CD4-positive, alpha-beta T cell treated with Interleukin-10 for 1 hour (primary cell): ENCODE measurements around the gene DOCK4.
"Not testable (repeated sequence)": the region's sequence is repeated elsewhere in the genome, so short reads cannot be mapped to it uniquely, and the experiment has no call there.

Experiments
- DNase-seq: peaks from one replicate; pipeline ENCODE4 v3.0.0-alpha.2; 2020

DOCK4 gene

GRCh38 chr7:112132051-112132694, 74.0 kb downstream of the DOCK4 start:
- DNase-seq: no peak

- DNase-seq: no peak
Observed at GRCh38 chr7:112130729-112131410, 75.3 kb downstream of the DOCK4 start.

- DNase-seq: no peak
Observed at GRCh38 chr7:112129655-112130323, 76.4 kb downstream of the DOCK4 start.

- DNase-seq: not testable (repeated sequence)
Observed at GRCh38 chr7:112128461-112129425, 77.5 kb downstream of the DOCK4 start.

- not testable (repeated sequence) for DNase-seq
Observed at GRCh38 chr7:112128041-112128440, 78.2 kb downstream of the DOCK4 start.

- DNase-seq: no peak
Observed at GRCh38 chr7:112125250-112125649, 80.9 kb downstream of the DOCK4 start.

GRCh38 chr7:112124061-112124766, 82.0 kb downstream of the DOCK4 start:
- DNase-seq: no peak

DNA sequence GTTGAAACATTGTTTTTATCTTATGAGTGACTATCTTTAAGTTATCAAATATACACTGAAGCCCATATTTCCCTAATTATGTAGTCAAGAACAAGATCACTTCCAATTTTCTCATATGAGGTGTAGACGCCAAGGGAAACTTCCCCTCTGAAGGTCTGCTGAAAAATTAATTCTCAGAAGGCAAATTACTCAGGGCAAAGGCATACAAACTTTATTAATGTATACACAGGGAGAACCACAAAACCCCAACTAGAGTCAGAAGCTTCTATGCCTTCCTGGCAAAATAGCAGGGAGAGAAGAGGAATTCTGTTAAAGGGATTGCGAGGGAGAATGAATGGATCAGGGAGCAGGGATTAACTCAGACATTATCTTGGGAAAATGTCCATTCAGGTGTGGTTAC, 83.4 kb downstream of the DOCK4 start:
- no peak for DNase-seq

GRCh38 chr7:112122144-112122543, 84.1 kb downstream of the DOCK4 start:
- DNase-seq: no peak

DNA sequence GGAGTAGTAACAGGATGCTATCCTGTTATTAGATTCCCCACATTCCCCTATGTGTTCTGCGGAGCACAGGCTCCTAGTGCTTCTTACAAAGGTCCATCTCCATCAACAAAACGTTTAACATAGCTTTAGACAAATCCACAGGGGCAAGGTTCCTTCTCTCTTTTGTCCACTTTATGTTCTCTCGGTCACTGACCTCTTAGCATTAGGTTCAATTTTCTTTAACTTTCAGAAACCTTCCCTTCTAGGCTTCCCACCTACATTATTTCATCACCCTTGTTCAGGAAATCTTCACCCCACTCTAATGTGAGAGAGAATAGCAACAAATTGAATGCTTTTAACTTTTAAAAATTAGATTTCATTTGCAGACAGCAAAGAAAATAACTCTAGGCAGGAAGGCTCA, 84.9 kb downstream of the DOCK4 start:
- DNase-seq: no peak

- DNase-seq: no peak
Observed at GRCh38 chr7:112120696-112121217, 85.4 kb downstream of the DOCK4 start.

- DNase-seq: no peak
Observed at GRCh38 chr7:112118581-112119566, 87.3 kb downstream of the DOCK4 start.

DNA sequence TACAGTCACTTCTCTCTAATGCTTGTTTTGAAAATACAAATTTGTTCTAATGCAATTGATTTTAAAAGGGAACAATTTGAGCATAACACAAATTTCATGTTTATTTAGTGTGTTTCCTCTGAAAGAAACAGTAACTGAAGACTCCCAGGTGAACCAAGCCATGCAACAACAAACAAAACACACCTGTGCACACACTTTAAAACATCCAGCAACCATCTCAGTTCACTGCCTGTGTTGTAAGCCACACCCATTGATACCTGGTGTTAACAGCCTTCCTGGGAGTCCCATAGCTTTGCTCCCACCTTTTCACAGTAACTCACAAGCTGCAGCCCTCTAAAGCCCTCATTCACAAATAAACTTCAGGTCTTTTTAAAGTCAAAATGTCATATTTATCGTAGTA, 89.3 kb downstream of the DOCK4 start:
- no peak for DNase-seq

DNA sequence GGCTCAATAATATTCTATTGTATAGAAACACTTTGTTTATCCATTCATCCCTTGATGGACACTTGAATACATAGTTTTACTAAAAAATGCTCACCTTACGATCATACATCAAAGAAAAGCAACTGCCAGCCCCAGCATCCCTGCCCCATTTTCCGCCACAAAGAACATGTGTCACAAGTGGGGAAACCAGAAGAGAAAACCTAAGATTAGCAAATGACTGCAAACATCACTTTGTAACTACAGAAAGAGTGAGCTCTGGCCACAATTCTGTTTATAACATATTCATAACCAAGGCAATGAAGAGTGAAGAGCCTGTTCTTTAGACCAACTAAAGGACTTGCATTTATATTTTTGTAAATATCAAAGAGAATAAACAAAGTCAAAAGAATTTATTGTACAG, 89.8 kb downstream of the DOCK4 start:
- DNase-seq: no peak

DNA sequence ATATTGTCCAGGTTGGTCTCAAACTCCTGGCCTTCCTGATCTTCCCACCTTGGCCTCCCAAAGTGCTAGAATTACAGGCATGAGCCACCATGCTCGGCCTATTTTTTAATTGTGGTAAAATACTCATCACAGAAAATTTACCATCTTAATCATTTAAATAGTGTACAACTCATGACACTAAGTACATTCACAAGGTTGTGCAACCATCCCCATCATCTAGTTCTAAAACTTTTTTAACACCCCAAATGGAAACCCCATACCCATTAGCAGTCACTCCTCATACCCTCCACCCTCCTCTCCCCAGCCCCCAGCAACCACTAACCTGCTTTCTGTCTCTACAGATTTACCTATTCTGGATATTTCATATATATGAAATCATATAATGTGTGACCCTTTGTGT, 90.3 kb downstream of the DOCK4 start:
- DNase-seq: no peak

DNA sequence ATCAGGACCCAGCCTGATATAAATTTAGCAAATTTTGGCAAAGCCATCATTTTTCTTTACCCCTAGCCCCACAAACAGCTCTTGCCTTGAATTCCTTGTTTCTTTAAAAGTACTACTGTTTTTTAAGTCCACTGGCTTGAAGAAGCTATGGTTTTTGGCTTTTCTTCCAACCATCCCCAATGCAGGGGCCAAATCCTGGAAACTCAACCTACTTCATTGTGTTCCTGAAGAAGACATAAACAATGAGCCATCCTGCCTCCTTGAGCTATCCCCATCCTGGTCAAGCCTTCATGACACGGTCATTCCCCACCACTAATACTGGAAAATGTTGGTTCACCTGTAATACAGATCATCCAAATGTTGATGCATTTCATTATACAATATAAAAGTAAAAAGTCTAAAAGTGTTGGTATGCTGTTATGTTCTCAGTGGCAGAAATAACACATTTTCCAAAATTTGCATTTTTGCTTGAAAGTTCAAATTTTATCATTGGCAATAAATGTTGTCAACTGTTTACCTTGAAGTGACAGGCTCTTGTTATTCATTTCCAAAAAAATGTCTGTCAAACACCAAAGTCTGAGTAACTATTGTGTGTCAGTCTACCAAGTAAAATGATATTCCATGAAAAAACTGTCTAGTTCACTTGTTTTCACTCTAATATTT, 92.2 kb downstream of the DOCK4 start:
- DNase-seq: no peak

GRCh38 chr7:112112822-112113255, 93.4 kb downstream of the DOCK4 start:
- no peak for DNase-seq

GRCh38 chr7:112110651-112111050, 95.5 kb downstream of the DOCK4 start:
- no peak for DNase-seq

DNA sequence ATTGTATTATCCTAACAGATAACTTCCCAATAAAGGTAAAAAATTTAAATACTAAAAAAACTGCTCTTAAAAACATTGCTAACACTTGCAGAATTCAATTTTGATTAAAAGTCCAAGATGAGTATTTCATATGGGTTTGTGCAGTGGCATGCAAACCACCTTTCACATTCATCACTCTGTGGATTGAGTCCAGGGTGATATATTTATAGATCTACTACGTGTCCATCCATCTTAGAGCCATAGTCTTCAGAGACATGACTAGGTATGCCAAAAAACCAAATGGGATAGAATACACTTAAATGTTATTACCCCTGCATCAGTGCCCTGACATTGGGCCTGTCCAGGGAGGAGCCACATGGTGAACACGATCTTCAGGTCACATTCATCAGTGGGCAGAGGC, 96.0 kb downstream of the DOCK4 start:
- DNase-seq: no peak

GRCh38 chr7:112108981-112109380, 97.2 kb downstream of the DOCK4 start:
- no peak for DNase-seq
